Gastrocnemius medialis (tissue), 4 donors: ENCODE results near the gene CALU.

Experiments used
- POLR2A ChIP-seq, 2 donors: fragments of 450-650 bp; IDR thresholded peaks; one replicate each; pipeline ENCODE4 v1.6.1; 2017; ENCODE audit warnings: antibody characterized with exemption in 2 of 2, mild to moderate bottlenecking in 2 of 2, moderate library complexity in 2 of 2
- TF ChIP-seq, protein P1 (sequence below), 5 experiments: fragments of 450-650 bp in 3 of 5; fragments of 200-600 bp in 2 of 5; sonication (generic) in 2 of 5; IDR thresholded peaks in 4 of 5; conservative IDR thresholded peaks in 1 of 5; 1 replicate in 4 of 5; 2 replicates in 1 of 5; pipeline ENCODE4 v1.5.1; 2016 to 2019; ENCODE audit warnings: antibody characterized with exemption in 5 of 5, mild to moderate bottlenecking in 3 of 5, moderate library complexity in 3 of 5

DNA sequence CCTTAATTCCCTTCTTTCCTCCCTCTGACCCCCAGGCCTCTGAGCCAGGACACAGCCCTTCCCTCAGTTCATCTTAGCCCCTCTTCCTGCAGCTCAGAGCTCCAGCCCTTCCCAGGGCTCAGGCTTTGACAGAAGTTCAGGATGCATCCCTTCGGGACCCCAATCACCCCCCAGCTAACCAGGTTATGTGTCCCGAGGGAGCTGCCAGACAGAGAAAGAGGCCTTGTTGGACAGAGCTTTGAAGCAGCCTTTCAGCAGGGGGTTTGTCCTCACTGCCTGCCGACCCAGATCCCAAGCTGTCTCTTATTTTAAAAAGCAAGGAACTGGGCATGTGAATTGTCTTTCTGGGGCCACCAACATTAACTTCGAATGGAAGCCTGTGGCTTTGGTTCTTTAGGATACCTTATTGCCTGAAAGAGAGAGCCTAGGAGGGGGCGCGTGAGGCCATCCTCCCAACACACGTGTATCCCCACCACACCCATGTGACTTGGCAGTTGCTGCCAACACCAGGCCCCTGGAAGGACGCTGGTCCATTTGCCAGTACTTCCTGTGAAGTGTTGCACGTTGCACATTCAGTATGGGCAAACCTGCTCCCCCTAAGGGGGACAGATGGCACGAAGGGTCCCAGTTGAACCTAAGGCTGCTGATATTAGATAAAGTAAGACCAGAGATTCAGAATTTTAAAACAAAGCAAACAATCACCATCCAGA is 53.5 kb downstream of the CALU start:
- TF ChIP-seq POLR2A (IDR thresholded peaks at IDR 0.05), result no peak
- TF ChIP-seq, protein P1, sequence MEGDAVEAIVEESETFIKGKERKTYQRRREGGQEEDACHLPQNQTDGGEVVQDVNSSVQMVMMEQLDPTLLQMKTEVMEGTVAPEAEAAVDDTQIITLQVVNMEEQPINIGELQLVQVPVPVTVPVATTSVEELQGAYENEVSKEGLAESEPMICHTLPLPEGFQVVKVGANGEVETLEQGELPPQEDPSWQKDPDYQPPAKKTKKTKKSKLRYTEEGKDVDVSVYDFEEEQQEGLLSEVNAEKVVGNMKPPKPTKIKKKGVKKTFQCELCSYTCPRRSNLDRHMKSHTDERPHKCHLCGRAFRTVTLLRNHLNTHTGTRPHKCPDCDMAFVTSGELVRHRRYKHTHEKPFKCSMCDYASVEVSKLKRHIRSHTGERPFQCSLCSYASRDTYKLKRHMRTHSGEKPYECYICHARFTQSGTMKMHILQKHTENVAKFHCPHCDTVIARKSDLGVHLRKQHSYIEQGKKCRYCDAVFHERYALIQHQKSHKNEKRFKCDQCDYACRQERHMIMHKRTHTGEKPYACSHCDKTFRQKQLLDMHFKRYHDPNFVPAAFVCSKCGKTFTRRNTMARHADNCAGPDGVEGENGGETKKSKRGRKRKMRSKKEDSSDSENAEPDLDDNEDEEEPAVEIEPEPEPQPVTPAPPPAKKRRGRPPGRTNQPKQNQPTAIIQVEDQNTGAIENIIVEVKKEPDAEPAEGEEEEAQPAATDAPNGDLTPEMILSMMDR (IDR thresholded peaks at IDR 0.05 in 4 of 5, conservative IDR thresholded peaks at IDR 0.05 in 1 of 5), result no peak
